ENCODE data around the gene NEDD9. TPM values are rescaled to one million over a fixed set of nuclear protein-coding genes. Genes with fewer than 3 reads are reported as not detected.

NEDD9 gene
- polyA plus RNA-seq, 1 donor (not counting 4 experiments of a cell fraction or from before 2014, with no cell fraction given): 3.3 TPM

- Histone ChIP-seq H3K4me2 (ENCODE audit: control insufficient read depth, extremely low read depth, insufficient read depth, low read depth, low read length) (no peak overlapping the region), H3K27ac (ENCODE audit: control insufficient read depth, insufficient read depth, low read length) (no peak overlapping the region), H3K79me2 (ENCODE audit: control insufficient read depth, insufficient read depth, low read length) (no peaks in the 10 kb centered on the region), H4K20me1 (ENCODE audit: control insufficient read depth, extremely low read depth, insufficient read depth, low read length) (no peaks in the 10 kb centered on the region), H2AFZ (ENCODE audit: control insufficient read depth, low read length) (no peak overlapping the region), H3K36me3 (ENCODE audit: control insufficient read depth in 2 of 2, extremely low read depth in 1 of 2, insufficient read depth in 2 of 2, low read length in 2 of 2) (no peaks in the 10 kb centered on the region), H3K27me3 (ENCODE audit: control insufficient read depth, extremely low read depth, insufficient read depth, low read length) (no peaks in the 10 kb centered on the region), H3K4me3 (ENCODE audit: control insufficient read depth in 2 of 3, extremely low read depth in 1 of 3, insufficient read depth in 2 of 3, low read depth in 1 of 3, low read length in 3 of 3) (no peak overlapping the region), H3K9me3 (ENCODE audit: control insufficient read depth, low read depth, low read length) (no peaks in the 10 kb centered on the region), H3K4me1 (ENCODE audit: control insufficient read depth, extremely low read depth, insufficient read depth, low read length) (peaks cover 32% of the 10 kb centered on the region), H3K9me1 (ENCODE audit: control insufficient read depth, extremely low read depth, insufficient read depth, low read length) (no peaks in the 10 kb centered on the region), H3K9ac (ENCODE audit: control insufficient read depth, extremely low read depth, insufficient read depth, low read length) (no peak overlapping the region)
- TF ChIP-seq CTCF (optimal IDR thresholded peaks at IDR 0.05 in 1 of 3, IDR thresholded peaks at IDR 0.05 in 1 of 3, conservative IDR thresholded peaks at IDR 0.05 in 1 of 3; ENCODE audit: extremely low read depth in 1 of 3, insufficient read depth in 2 of 3, low read length in 3 of 3) (no peak), EZH2 (IDR thresholded peaks at IDR 0.05; ENCODE audit: low read length) (no peak)
- DNase-seq (ENCODE audit: low read depth, low spot score): no peak
- no peak for FAIRE-seq
- dilution Hi-C loops (cut with MboI; ENCODE audit: extremely low pct_ligation_motif_present, low sequenced_read_pairs): no loop called here
Measured at GRCh38 chr6:11237428-11237827, 5.0 kb upstream of the NEDD9 start.

- no peak for FAIRE-seq
Measured at GRCh38 chr6:11236915-11237314, 4.4 kb upstream of the NEDD9 start.

More at GRCh38 chr6:11236915-11237314, 4.4 kb upstream of the NEDD9 start:
- Histone ChIP-seq H3K4me3 (ENCODE audit: control insufficient read depth in 2 of 3, extremely low read depth in 1 of 3, insufficient read depth in 2 of 3, low read depth in 1 of 3, low read length in 3 of 3) (no peak overlapping the region), H2AFZ (ENCODE audit: control insufficient read depth, low read length) (peak overlapping the region; percentile 60), H3K4me1 (ENCODE audit: control insufficient read depth, extremely low read depth, insufficient read depth, low read length) (peaks cover 32% of the 10 kb centered on the region), H4K20me1 (ENCODE audit: control insufficient read depth, extremely low read depth, insufficient read depth, low read length) (no peaks in the 10 kb centered on the region), H3K79me2 (ENCODE audit: control insufficient read depth, insufficient read depth, low read length) (no peaks in the 10 kb centered on the region), H3K4me2 (ENCODE audit: control insufficient read depth, extremely low read depth, insufficient read depth, low read depth, low read length) (peak overlapping the region; percentile 49), H3K27ac (ENCODE audit: control insufficient read depth, insufficient read depth, low read length) (peak overlapping the region; percentile 57), H3K9me1 (ENCODE audit: control insufficient read depth, extremely low read depth, insufficient read depth, low read length) (no peaks in the 10 kb centered on the region), H3K9ac (ENCODE audit: control insufficient read depth, extremely low read depth, insufficient read depth, low read length) (no peak overlapping the region), H3K36me3 (ENCODE audit: control insufficient read depth in 2 of 2, extremely low read depth in 1 of 2, insufficient read depth in 2 of 2, low read length in 2 of 2) (no peaks in the 10 kb centered on the region), H3K27me3 (ENCODE audit: control insufficient read depth, extremely low read depth, insufficient read depth, low read length) (no peaks in the 10 kb centered on the region), H3K9me3 (ENCODE audit: control insufficient read depth, low read depth, low read length) (no peaks in the 10 kb centered on the region)
- TF ChIP-seq CTCF (optimal IDR thresholded peaks at IDR 0.05 in 1 of 3, IDR thresholded peaks at IDR 0.05 in 1 of 3, conservative IDR thresholded peaks at IDR 0.05 in 1 of 3; ENCODE audit: extremely low read depth in 1 of 3, insufficient read depth in 2 of 3, low read length in 3 of 3): no peak
- TF ChIP-seq EZH2 (IDR thresholded peaks at IDR 0.05; ENCODE audit: low read length): no peak
- DNase-seq (ENCODE audit: low read depth, low spot score): no peak
- dilution Hi-C loops (cut with MboI; ENCODE audit: extremely low pct_ligation_motif_present, low sequenced_read_pairs): no loop called here
